Measurements from ENCODE around the gene KRTAP1-3.
"Not testable (repeated sequence)": the region's sequence is repeated elsewhere in the genome, so short reads cannot be mapped to it uniquely, and the experiment has no call there.

DNA sequence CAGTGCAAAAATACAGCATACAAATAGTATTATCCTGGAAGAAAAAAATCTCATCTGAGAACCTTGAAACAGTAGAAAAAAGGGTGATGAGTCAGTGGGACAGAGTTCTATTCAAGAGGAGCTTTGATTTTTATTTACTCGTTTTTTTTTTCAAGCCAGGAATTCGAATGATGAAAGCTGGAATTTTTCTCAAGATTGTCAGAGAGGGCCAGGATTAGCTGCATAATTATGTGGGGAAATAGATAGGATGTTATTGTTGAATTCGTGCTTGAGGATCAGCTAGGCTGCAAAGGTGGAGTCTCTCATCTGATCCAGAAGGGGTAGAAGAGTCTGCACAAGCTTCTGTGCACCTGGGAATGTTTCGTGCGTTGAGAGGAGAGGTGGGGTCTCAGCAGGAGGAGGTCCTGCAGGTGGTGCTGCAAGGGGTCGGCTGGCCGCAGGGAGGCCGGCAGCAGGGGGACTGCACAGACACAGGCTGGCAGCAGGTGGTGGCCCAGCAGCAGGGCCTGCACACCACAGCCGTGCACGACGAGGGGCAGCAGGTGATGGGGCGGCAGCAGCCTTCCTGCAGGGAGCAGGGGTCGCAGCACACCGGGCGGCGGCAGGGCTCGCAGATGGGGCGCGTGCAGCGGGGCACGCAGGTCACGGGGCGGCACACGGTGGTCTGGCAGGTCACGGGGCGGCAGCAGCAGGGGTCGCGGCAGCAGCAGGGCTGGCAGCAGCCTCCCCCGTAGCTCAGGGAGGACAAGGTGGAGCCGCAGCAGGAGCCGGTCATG, 24.8 kb upstream of the KRTAP1-3 start:
- TF ChIP-seq POLR2A (IDR thresholded peaks at IDR 0.05; ENCODE audit: low read depth, low read length); RFX5 (IDR thresholded peaks at IDR 0.05; ENCODE audit: low read depth, low read length); RCOR1 (IDR thresholded peaks at IDR 0.05; ENCODE audit: insufficient replicate concordance, low read length); RAD21 (IDR thresholded peaks at IDR 0.05; ENCODE audit: low read length); MAFK (IDR thresholded peaks at IDR 0.05; ENCODE audit: low read depth, low read length); SMC3 (IDR thresholded peaks at IDR 0.05; ENCODE audit: low read depth, low read length); BHLHE40 (IDR thresholded peaks at IDR 0.05; ENCODE audit: low read depth, low read length): not testable (repeated sequence)
- TF ChIP-seq, protein P1, sequence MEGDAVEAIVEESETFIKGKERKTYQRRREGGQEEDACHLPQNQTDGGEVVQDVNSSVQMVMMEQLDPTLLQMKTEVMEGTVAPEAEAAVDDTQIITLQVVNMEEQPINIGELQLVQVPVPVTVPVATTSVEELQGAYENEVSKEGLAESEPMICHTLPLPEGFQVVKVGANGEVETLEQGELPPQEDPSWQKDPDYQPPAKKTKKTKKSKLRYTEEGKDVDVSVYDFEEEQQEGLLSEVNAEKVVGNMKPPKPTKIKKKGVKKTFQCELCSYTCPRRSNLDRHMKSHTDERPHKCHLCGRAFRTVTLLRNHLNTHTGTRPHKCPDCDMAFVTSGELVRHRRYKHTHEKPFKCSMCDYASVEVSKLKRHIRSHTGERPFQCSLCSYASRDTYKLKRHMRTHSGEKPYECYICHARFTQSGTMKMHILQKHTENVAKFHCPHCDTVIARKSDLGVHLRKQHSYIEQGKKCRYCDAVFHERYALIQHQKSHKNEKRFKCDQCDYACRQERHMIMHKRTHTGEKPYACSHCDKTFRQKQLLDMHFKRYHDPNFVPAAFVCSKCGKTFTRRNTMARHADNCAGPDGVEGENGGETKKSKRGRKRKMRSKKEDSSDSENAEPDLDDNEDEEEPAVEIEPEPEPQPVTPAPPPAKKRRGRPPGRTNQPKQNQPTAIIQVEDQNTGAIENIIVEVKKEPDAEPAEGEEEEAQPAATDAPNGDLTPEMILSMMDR (conservative IDR thresholded peaks at IDR 0.05; ENCODE audit: low read depth, low read length), result not testable (repeated sequence)
- TF ChIP-seq, protein P2, sequence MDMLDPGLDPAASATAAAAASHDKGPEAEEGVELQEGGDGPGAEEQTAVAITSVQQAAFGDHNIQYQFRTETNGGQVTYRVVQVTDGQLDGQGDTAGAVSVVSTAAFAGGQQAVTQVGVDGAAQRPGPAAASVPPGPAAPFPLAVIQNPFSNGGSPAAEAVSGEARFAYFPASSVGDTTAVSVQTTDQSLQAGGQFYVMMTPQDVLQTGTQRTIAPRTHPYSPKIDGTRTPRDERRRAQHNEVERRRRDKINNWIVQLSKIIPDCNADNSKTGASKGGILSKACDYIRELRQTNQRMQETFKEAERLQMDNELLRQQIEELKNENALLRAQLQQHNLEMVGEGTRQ (IDR thresholded peaks at IDR 0.05; ENCODE audit: low read depth, low read length), result not testable (repeated sequence)
- TF ChIP-seq CEBPB (IDR thresholded peaks at IDR 0.05; ENCODE audit: low read depth, low read length), result peak; percentile 74
- TF ChIP-seq, protein P3, sequence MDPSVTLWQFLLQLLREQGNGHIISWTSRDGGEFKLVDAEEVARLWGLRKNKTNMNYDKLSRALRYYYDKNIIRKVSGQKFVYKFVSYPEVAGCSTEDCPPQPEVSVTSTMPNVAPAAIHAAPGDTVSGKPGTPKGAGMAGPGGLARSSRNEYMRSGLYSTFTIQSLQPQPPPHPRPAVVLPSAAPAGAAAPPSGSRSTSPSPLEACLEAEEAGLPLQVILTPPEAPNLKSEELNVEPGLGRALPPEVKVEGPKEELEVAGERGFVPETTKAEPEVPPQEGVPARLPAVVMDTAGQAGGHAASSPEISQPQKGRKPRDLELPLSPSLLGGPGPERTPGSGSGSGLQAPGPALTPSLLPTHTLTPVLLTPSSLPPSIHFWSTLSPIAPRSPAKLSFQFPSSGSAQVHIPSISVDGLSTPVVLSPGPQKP (IDR thresholded peaks at IDR 0.05; ENCODE audit: borderline replicate concordance, low read depth, low read length), result not testable (repeated sequence)

Measured in IMR-90 (cell line).